ENCODE measurements around the gene CACNA2D2.

GRCh38 chr3:50317300-50317699, 186.1 kb downstream of the CACNA2D2 start:
- TF ChIP-seq CTCF (IDR thresholded peaks at IDR 0.05; ENCODE audit: poor library complexity) (no peak), EZH2 (IDR thresholded peaks at IDR 0.05; ENCODE audit: borderline replicate concordance) (no peak)
